GM19452 (cell line): ENCODE data around the gene FILIP1.
"Not testable (repeated sequence)": the region's sequence is repeated elsewhere in the genome, so short reads cannot be mapped to it uniquely, and the experiment has no call there.

ENCODE experiments used
- ATAC-seq: cut with Tn5 transposase; IDR thresholded peaks from one replicate; pipeline ENCODE4 v1.9.1; 2021; ENCODE audit not compliant: unreplicated experiment

FILIP1 gene

GRCh38 chr6:75421316-75422023 is 72.1 kb downstream of the FILIP1 start:
- no peak for ATAC-seq

DNA sequence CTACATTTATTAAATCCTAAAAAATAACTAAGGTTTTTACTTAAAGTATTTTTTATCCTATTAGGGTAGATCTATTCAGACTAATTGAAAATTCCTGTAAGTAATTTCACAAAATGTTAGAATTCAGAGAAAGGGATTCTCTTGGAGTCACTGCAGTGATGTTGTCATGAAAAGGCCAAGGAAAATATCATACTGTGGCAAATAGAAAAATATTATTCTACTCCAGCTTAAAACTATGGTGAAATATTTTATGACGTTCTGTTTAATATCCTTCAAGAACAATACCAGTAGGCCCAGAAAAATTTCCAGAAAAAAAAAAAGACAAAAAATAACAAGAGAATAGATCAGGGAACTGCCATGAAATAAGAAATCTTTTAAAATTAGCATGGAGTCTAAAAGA is 73.6 kb downstream of the FILIP1 start:
- no peak for ATAC-seq

GRCh38 chr6:75419416-75419815 is 74.2 kb downstream of the FILIP1 start:
- no peak for ATAC-seq

- peak; percentile 98 for ATAC-seq
Measured at GRCh38 chr6:75418233-75418632, 75.4 kb downstream of the FILIP1 start.

DNA sequence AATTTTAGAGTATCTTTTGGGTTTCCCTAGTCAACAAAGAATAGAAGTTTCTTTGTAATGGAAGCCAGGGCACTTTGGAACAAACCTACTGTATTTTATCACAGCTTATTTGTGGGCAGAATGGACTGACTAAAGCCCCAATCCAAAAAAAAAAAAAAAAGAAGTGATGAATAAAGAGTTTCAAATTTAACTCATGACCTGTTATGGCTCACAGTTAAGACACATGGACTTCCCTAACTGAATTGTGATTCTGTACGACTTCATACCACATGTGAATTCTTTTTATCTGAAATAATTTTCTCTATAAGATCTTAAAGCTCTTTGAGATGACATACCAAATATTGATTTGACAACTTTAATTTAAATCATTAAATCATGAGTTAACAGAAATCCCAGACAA is 77.2 kb downstream of the FILIP1 start:
- no peak for ATAC-seq

DNA sequence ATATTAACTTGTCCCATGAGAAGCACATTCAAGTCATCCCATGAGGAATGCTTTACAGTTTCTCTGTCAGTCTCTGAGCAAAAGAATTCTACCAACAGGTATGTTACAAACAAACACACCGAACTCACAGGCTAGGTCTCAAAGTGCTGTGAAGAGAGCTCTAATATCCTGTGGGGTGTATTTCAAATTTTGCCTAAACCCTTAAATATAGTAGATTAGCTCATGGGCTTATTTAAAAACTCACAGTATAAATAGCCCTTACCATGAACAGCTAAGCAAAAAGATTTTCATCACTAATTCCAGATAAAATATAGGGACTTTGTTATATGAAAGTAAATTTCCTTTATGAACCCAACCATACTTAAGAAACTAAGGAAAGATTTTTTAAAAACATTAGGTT is 77.8 kb downstream of the FILIP1 start:
- no peak for ATAC-seq

GRCh38 chr6:75414445-75415021 is 79.1 kb downstream of the FILIP1 start:
- ATAC-seq = no peak

- no peak for ATAC-seq
Measured at GRCh38 chr6:75412969-75413662, 80.5 kb downstream of the FILIP1 start.

DNA sequence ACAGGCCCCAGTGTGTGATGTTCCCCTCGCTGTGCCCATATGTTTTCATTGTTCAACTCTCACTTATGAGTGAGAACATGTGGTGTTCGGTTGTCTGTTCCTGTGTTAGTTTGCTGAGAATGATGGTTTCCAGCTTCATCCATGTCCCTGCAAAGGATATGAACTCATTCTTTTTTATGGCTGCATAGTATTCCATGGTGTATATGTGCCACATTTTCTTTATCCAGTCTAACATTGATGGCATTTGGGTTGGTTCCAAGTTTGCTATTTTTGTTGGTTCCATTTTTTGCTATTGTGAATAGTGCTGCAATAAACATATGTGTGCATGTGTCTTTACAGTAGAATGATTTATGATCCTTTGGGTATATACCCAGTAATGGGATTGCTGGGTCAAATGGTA is 83.0 kb downstream of the FILIP1 start:
- not testable (repeated sequence) for ATAC-seq

DNA sequence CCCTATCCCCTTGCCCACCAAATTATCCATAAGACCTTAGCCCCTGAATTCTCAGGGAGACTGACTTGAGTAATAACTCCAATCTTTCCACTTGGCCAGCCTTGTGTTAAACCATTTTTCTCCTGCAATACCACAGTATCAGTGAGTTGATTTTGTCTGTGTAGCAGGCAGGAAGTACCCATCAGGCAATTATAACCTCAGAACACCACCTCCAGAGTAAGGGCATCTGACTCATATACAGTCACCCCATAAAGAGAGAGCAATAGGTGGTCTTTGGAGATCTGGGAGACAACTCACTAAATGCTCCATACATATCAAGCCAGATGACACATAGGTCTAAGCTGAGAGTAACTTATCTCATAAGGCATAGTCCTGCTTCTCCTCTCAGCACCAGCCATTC is 83.7 kb downstream of the FILIP1 start:
- ATAC-seq = no peak

GRCh38 chr6:75409286-75409685 is 84.3 kb downstream of the FILIP1 start:
- ATAC-seq = no peak

GRCh38 chr6:75403563-75404080 is 90.0 kb downstream of the FILIP1 start:
- no peak for ATAC-seq

- no peak for ATAC-seq
Measured at GRCh38 chr6:75402296-75402695, 91.3 kb downstream of the FILIP1 start.

DNA sequence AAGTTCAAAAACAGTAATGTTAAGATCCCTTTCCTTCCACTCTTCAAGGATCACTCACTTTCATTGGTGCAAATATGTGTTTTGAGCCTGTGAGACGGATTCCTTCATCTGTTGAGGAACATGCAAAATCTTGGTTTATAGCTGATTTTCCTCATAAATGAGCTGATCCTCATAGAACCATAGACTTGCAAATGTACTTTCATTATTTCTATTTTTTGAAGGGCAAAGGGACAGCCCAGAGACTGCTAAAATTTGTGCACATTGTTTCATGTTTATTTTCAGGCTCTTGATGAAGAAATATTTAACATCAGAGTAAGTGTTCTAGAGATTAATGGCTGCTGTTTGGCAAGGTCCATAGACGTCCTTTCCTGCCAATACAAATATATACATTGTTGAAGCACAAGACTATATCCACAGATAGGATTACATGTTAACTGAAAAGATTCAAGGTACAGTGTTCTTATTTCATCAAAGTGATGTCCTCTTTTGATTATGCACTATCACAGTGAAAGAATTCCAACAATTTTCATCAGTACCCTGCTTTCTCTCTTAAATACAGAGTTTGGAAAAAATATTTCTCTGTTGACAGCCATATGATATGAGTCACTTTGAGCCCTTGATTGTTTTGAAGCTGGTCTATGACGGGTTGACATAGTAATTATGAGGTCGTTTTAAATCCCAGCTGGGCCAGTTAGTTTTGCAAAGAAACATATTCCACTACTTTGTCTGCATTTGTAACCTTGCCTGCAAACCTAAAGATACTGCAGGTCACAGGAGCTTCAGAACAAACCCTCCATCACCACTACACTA is 95.7 kb downstream of the FILIP1 start:
- ATAC-seq = no peak

- no peak for ATAC-seq
Measured at GRCh38 chr6:75397171-75397570, 96.4 kb downstream of the FILIP1 start.

GRCh38 chr6:75396005-75396800 is 97.4 kb downstream of the FILIP1 start:
- ATAC-seq = no peak

- ATAC-seq = no peak
Measured at GRCh38 chr6:75393806-75394205, 99.8 kb downstream of the FILIP1 start.

GRCh38 chr6:75391276-75391675 is 102.3 kb downstream of the FILIP1 start:
- ATAC-seq = no peak

- ATAC-seq = no peak
Measured at GRCh38 chr6:75386050-75386770, 107.4 kb downstream of the FILIP1 start.

DNA sequence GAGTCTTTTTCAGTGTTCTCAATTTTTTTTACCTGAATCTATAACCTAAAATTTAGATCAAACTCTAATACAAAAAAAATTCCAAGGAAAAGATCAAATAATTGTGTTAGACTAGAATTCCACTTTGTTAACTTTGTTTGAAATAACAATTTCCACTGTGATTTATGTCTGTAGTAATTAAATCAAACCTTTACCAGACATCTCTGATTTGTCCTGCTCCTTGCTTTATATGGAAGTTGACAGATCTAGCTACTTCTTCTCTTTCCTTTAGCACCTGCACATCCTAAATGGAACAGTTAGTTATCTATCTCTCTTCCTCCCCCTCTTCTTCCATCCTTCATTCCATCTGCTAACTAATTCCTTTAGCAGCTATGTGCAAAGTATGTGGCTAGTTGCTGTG is 109.5 kb downstream of the FILIP1 start:
- ATAC-seq = no peak
